Measurements from ENCODE around the gene LRRC74A.

Gene LRRC74A

GRCh38 chr14:76861574-76862255, 35.5 kb downstream of the LRRC74A start:
- H3K4me3 ChIP-seq (ENCODE audit: control insufficient read depth, low read depth, low read length): no peak overlapping the region
- DNase-seq (ENCODE audit: low read depth): no peak
- no peak for TF ChIP-seq CTCF (IDR thresholded peaks at IDR 0.05; ENCODE audit: control insufficient read depth, insufficient read depth, low read depth, low read length, missing control alignments)

- no peak for DNase-seq (ENCODE audit: low read depth)
- H3K4me3 ChIP-seq (ENCODE audit: control insufficient read depth, low read depth, low read length): no peak overlapping the region
- no peak for TF ChIP-seq CTCF (IDR thresholded peaks at IDR 0.05; ENCODE audit: control insufficient read depth, insufficient read depth, low read depth, low read length, missing control alignments)
These were observed 36.5 kb downstream of the LRRC74A start for GRCh38 chr14:76862546-76863282.

- no peak for DNase-seq (ENCODE audit: low read depth)
These were observed 37.7 kb downstream of the LRRC74A start for GRCh38 chr14:76863724-76864407.

GRCh38 chr14:76866456-76866855, 40.2 kb downstream of the LRRC74A start:
- no peak for TF ChIP-seq CTCF (IDR thresholded peaks at IDR 0.05; ENCODE audit: control insufficient read depth, insufficient read depth, low read depth, low read length, missing control alignments)

More at GRCh38 chr14:76863724-76864407, 37.7 kb downstream of the LRRC74A start:
- no peak for TF ChIP-seq CTCF (IDR thresholded peaks at IDR 0.05; ENCODE audit: control insufficient read depth, insufficient read depth, low read depth, low read length, missing control alignments)
- no peak overlapping the region for H3K4me3 ChIP-seq (ENCODE audit: control insufficient read depth, low read depth, low read length)

GRCh38 chr14:76867516-76868453, 41.6 kb downstream of the LRRC74A start:
- DNase-seq (ENCODE audit: low read depth): no peak
- no peak overlapping the region for H3K4me3 ChIP-seq (ENCODE audit: control insufficient read depth, low read depth, low read length)
- no peak for TF ChIP-seq CTCF (IDR thresholded peaks at IDR 0.05; ENCODE audit: control insufficient read depth, insufficient read depth, low read depth, low read length, missing control alignments)

More at GRCh38 chr14:76866456-76866855, 40.2 kb downstream of the LRRC74A start:
- DNase-seq (ENCODE audit: low read depth): no peak
- no peak overlapping the region for H3K4me3 ChIP-seq (ENCODE audit: control insufficient read depth, low read depth, low read length)
